Cardiac septum (tissue), 1 donor: ENCODE results near the gene VPS37B. TPM values are rescaled to one million over a fixed set of nuclear protein-coding genes. Genes with fewer than 3 reads are reported as not detected.
"Not testable (repeated sequence)": the region's sequence is repeated elsewhere in the genome, so short reads cannot be mapped to it uniquely, and the experiment has no call there.

Experiments
- DNase-seq: peaks from one replicate; pipeline ENCODE4 v3.0.0-alpha.2; 2020; ENCODE audit warnings: low spot score
- intact Hi-C: fragments of 100-400 bp; cut with DNase I; formaldehyde crosslinking; loops from one replicate; pipeline ENCODE4 v1.14.0; 2022
- long read RNA-seq: library from polyadenylated mRNA; unstranded; transcript quantifications from one replicate; pipeline ENCODE4 v2.0.0, GENCODE V29; 2021
- total RNA-seq: library from RNA; stranded (reverse); fragmentation: NEBNext Ultra II Directional; extraction: Animal tissue kit (Norgen Biotek cat#: 25700); gene quantifications from one replicate; pipeline ENCODE4 v1.2.1, GENCODE V29; 2021
- donor health status: DM: no; HTN: no; CAD: no.

The VPS37B gene
- total RNA-seq = 16.8 TPM
- long read RNA-seq, transcript VPS37B-201 (4 exons, 3,028 nt) = major isoform, 27 of 38 reads
- long read RNA-seq, partial matches to known transcripts = 0 of 38 reads
- long read RNA-seq, other reads (novel, unspliced or antisense) = 11 of 38 reads

GRCh38 chr12:122895704-122896636, at the start of gene VPS37B:
TSS of gene VPS37B (minus strand) at chr12:122896124. CDS start at chr12:122896062, 62 bp downstream.
- intact Hi-C loops = loop anchor here (5.0 kb wide), 2 partner anchors 34 to 46 kb away; no protein-coding TSS in a partner anchor
- peak; percentile 92 for DNase-seq

GRCh38 chr12:122944605-122945592, 49.0 kb upstream of the VPS37B start:
- no peak for DNase-seq
- intact Hi-C loops = loop anchor here (5.0 kb wide), 1 partner anchor 48 kb away; the partner anchor contains the start of gene VPS37B

- no peak for DNase-seq
- intact Hi-C loops = loop anchor here (5.0 kb wide), 1 partner anchor 46 kb away; the partner anchor contains the start of gene VPS37B
Observed at GRCh38 chr12:122943196-122943595, 47.3 kb upstream of the VPS37B start.

GRCh38 chr12:122942637-122943036, 46.7 kb upstream of the VPS37B start:
- intact Hi-C loops = loop anchor here (5.0 kb wide), 1 partner anchor 45 kb away; the partner anchor contains the start of gene VPS37B
- DNase-seq = no peak

GRCh38 chr12:122941351-122941750, 45.4 kb upstream of the VPS37B start:
- intact Hi-C loops = loop anchor here (5.0 kb wide), 1 partner anchor 44 kb away; the partner anchor contains the start of gene VPS37B
- not testable (repeated sequence) for DNase-seq

- intact Hi-C loops = no loop called here
- DNase-seq = no peak
Observed at GRCh38 chr12:122939125-122939524, 43.2 kb upstream of the VPS37B start.

- no peak for DNase-seq
Observed at GRCh38 chr12:122937622-122938091, 41.7 kb upstream of the VPS37B start.

GRCh38 chr12:122935318-122935717, 39.4 kb upstream of the VPS37B start:
- DNase-seq = no peak
- intact Hi-C loops = no loop called here

More at GRCh38 chr12:122937622-122938091, 41.7 kb upstream of the VPS37B start:
- intact Hi-C loops = no loop called here

- intact Hi-C loops = no loop called here
- DNase-seq = no peak
Observed at GRCh38 chr12:122934722-122935121, 38.8 kb upstream of the VPS37B start.

GRCh38 chr12:122932207-122932606, 36.3 kb upstream of the VPS37B start:
- no peak for DNase-seq
- intact Hi-C loops = no loop called here

- intact Hi-C loops = no loop called here
Observed at GRCh38 chr12:122929812-122930211, 33.9 kb upstream of the VPS37B start.

GRCh38 chr12:122929148-122929538, 33.2 kb upstream of the VPS37B start:
- intact Hi-C loops = no loop called here
- no peak for DNase-seq

More at GRCh38 chr12:122929812-122930211, 33.9 kb upstream of the VPS37B start:
- no peak for DNase-seq

- intact Hi-C loops = no loop called here
- DNase-seq = no peak
Observed at GRCh38 chr12:122928404-122929147, 32.7 kb upstream of the VPS37B start.

- DNase-seq = no peak
- intact Hi-C loops = no loop called here
Observed at GRCh38 chr12:122927756-122928403, 32.0 kb upstream of the VPS37B start.

- intact Hi-C loops = no loop called here
- DNase-seq = no peak
Observed at GRCh38 chr12:122921917-122922316, 26.0 kb upstream of the VPS37B start.

GRCh38 chr12:122920687-122921086, 24.8 kb upstream of the VPS37B start:
- no peak for DNase-seq
- intact Hi-C loops = no loop called here

GRCh38 chr12:122918827-122919226, 22.9 kb upstream of the VPS37B start:
- no peak for DNase-seq
- intact Hi-C loops = no loop called here

- DNase-seq = no peak
- intact Hi-C loops = no loop called here
Observed at GRCh38 chr12:122917507-122918121, 21.7 kb upstream of the VPS37B start.
